ENCODE measurements around the gene CHST9. TPM values are rescaled to one million over a fixed set of nuclear protein-coding genes. Genes with fewer than 3 reads are reported as not detected.

Gene CHST9
- total and polyA plus RNA-seq, 2 experiments from 2014 or later = 9.8 to 32.7 TPM

DNA sequence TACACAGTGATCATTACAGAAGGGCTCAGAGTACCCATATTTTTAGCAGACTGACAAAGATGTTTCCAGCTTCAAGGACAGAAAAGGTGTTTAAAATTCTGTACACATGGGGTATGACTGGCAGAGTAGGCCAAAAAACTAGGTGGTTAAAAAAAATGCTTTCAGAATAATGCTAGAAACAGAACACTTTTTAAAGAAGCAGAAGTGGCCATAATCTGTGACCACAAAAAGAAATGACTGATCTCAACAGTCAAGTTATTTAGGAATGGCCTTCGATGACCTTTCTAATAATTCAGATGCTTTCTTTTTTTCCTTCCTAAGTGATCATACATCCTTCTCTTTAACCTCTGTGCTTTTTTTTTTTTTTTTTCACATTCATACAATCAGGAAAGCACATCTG lies 315.5 kb downstream of the CHST9 start:
- H3K27me3 ChIP-seq = peaks cover 5% of the 10 kb centered on the region
- H3K79me2 ChIP-seq = no peaks in the 10 kb centered on the region
- H3K4me3 ChIP-seq = no peak overlapping the region
- no peaks in the 10 kb centered on the region for H3K9me2 ChIP-seq (replicated peaks; ENCODE audit: insufficient read depth)
- H2AFZ ChIP-seq = no peak overlapping the region
- WGBS (ENCODE audit: low lambda C conversion rate, missing lambda C conversion rate) = 100% methylated on average over 1 of the region's 1 CpG
- TF ChIP-seq, protein P1, sequence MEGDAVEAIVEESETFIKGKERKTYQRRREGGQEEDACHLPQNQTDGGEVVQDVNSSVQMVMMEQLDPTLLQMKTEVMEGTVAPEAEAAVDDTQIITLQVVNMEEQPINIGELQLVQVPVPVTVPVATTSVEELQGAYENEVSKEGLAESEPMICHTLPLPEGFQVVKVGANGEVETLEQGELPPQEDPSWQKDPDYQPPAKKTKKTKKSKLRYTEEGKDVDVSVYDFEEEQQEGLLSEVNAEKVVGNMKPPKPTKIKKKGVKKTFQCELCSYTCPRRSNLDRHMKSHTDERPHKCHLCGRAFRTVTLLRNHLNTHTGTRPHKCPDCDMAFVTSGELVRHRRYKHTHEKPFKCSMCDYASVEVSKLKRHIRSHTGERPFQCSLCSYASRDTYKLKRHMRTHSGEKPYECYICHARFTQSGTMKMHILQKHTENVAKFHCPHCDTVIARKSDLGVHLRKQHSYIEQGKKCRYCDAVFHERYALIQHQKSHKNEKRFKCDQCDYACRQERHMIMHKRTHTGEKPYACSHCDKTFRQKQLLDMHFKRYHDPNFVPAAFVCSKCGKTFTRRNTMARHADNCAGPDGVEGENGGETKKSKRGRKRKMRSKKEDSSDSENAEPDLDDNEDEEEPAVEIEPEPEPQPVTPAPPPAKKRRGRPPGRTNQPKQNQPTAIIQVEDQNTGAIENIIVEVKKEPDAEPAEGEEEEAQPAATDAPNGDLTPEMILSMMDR (IDR thresholded peaks at IDR 0.05; ENCODE audit: poor library complexity) = no peak
- no peak for TF ChIP-seq EZH2phosphoT487 (IDR thresholded peaks at IDR 0.05; ENCODE audit: low read depth, severe bottlenecking, unreplicated experiment)
- no peak for TF ChIP-seq EZH2 (IDR thresholded peaks at IDR 0.05; ENCODE audit: borderline replicate concordance)
- H3K4me1 ChIP-seq (ENCODE audit: insufficient read depth) = peaks cover 7% of the 10 kb centered on the region
- no peaks in the 10 kb centered on the region for H3K9me3 ChIP-seq (ENCODE audit: low read depth)
- no peaks in the 10 kb centered on the region for H4K20me1 ChIP-seq (ENCODE audit: insufficient read depth, poor library complexity, severe bottlenecking)
- DNase-seq (ENCODE audit: low spot score) = no peak
- no peak overlapping the region for H3K4me2 ChIP-seq
- no peaks in the 10 kb centered on the region for H3K36me3 ChIP-seq (replicated peaks; ENCODE audit: insufficient read depth, low read depth)
- H3K27ac ChIP-seq = no peak overlapping the region

DNA sequence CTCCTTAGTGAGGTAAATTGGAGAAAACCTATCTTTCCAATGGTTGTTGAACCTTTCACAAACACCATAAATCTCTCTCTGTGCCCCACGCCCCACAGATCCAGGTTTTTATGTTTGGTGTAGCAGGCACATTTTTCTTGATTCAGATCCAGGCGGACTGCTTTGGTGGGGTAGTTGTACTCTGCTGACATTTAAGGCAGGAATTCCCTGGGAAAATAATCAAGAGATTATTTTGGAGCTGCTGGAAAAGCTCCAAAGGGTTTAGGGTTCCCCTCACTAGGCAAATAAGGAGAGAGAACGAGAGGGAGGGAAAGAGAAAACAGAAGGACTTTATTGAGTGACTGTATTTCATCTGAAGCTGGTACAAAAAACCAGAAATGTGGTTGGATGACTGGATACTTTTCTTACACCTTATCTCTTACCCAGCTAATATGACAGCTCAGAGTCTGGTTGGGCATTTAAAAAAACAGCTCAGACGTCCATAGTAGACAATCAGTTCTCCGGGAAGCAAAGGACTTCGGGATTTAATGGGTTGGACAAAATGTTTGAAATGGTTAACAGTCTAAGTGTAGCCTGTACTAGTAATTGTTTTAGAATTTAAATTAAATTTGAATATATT lies 316.0 kb downstream of the CHST9 start:
- no peak overlapping the region for H3K27ac ChIP-seq
- peak overlapping the region; percentile 1 for H2AFZ ChIP-seq
- H3K79me2 ChIP-seq = no peaks in the 10 kb centered on the region
- 49% methylated on average over 6 of the region's 6 CpGs for WGBS (ENCODE audit: low lambda C conversion rate, missing lambda C conversion rate)
- H3K4me3 ChIP-seq = no peak overlapping the region
- no peaks in the 10 kb centered on the region for H3K9me3 ChIP-seq (ENCODE audit: low read depth)
- no peaks in the 10 kb centered on the region for H3K36me3 ChIP-seq (replicated peaks; ENCODE audit: insufficient read depth, low read depth)
- H3K4me1 ChIP-seq (ENCODE audit: insufficient read depth) = peaks cover 7% of the 10 kb centered on the region
- no peaks in the 10 kb centered on the region for H4K20me1 ChIP-seq (ENCODE audit: insufficient read depth, poor library complexity, severe bottlenecking)
- no peak for TF ChIP-seq EZH2 (IDR thresholded peaks at IDR 0.05; ENCODE audit: borderline replicate concordance)
- DNase-seq (ENCODE audit: low spot score) = no peak
- no peaks in the 10 kb centered on the region for H3K9me2 ChIP-seq (replicated peaks; ENCODE audit: insufficient read depth)
- peak overlapping the region; percentile 16 for H3K4me2 ChIP-seq
- peaks cover 7% of the 10 kb centered on the region for H3K27me3 ChIP-seq

DNA sequence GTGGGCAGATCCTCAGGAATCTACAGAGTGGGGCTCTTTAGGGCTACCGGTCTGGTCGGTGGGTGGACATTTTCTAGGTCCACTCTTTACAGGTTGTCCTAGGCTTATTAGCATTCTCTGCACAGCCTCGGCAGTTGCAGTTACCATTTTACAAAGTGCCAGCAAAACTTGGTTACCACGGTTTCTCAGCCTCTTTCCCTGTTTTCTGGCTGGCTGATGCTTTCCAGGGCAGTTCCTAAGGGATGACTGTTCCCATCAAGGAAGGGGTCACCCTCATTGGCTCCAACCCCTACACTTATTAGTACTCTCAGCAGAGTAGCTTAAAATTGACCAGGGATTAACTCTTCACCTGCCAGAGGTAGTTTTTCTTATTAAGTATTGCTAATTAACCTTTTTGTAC lies 317.6 kb downstream of the CHST9 start:
- H4K20me1 ChIP-seq (ENCODE audit: insufficient read depth, poor library complexity, severe bottlenecking) = no peaks in the 10 kb centered on the region
- H3K27ac ChIP-seq = no peak overlapping the region
- TF ChIP-seq, protein P1 (IDR thresholded peaks at IDR 0.05; ENCODE audit: poor library complexity) = no peak
- TF ChIP-seq EZH2phosphoT487 (IDR thresholded peaks at IDR 0.05; ENCODE audit: low read depth, severe bottlenecking, unreplicated experiment) (no peak), EZH2 (IDR thresholded peaks at IDR 0.05; ENCODE audit: borderline replicate concordance) (no peak)
- no peaks in the 10 kb centered on the region for H3K79me2 ChIP-seq
- H3K4me3 ChIP-seq = no peak overlapping the region
- no peak overlapping the region for H3K4me2 ChIP-seq
- no peaks in the 10 kb centered on the region for H3K9me2 ChIP-seq (replicated peaks; ENCODE audit: insufficient read depth)
- DNase-seq (ENCODE audit: low spot score) = no peak
- peaks cover 12% of the 10 kb centered on the region for H3K27me3 ChIP-seq
- H2AFZ ChIP-seq = no peak overlapping the region
- WGBS (ENCODE audit: low lambda C conversion rate, missing lambda C conversion rate) = 75% methylated on average over 4 of the region's 4 CpGs
- H3K9me3 ChIP-seq (ENCODE audit: low read depth) = no peaks in the 10 kb centered on the region
- H3K36me3 ChIP-seq (replicated peaks; ENCODE audit: insufficient read depth, low read depth) = no peaks in the 10 kb centered on the region
- peaks cover 12% of the 10 kb centered on the region for H3K4me1 ChIP-seq (ENCODE audit: insufficient read depth)

DNA sequence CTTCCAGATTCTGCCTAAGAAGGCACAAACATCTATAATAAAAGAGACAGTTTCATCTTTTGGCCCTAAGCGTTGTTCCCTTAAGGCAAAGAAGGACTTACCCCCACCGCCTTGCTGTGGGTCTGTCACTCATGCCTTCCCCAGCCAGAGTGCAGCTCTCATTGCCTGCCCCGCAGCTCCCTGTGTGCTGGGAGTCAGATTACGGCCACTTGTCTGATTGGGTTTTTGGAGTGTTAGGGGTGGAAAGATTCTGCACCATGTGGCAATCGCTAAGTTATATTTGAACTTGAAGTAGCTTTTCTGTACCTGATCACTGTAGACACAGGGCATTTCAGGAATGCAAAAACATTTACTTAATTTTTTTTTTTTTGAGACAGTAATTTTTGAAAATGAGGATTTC lies 319.6 kb downstream of the CHST9 start, which contains the start of gene AQP4:
Gene AQP4, minus strand, starts transcription at position 151 of the 400 bp plus-strand sequence. Its CDS starts 18 bp downstream, at position 133.
- Histone ChIP-seq H3K4me1 (ENCODE audit: insufficient read depth) (peaks cover 12% of the 10 kb centered on the region), H2AFZ (no peak within 1 kb of the TSS), H3K9me3 (ENCODE audit: low read depth) (no peaks in the 10 kb centered on the region), H3K27me3 (peaks cover 16% of the 10 kb centered on the region), H4K20me1 (ENCODE audit: insufficient read depth, poor library complexity, severe bottlenecking) (no peaks in the 10 kb centered on the region), H3K36me3 (replicated peaks; ENCODE audit: insufficient read depth, low read depth) (no peaks in the 10 kb centered on the region), H3K4me2 (no peak within 1 kb of the TSS), H3K27ac (no peak within 1 kb of the TSS), H3K79me2 (no peaks in the 10 kb centered on the region), H3K9me2 (replicated peaks; ENCODE audit: insufficient read depth) (no peaks in the 10 kb centered on the region), H3K4me3 (no peak within 1 kb of the TSS)
- 34% methylated on average over 5 of the region's 5 CpGs for WGBS (ENCODE audit: low lambda C conversion rate, missing lambda C conversion rate)
- no peak for TF ChIP-seq EZH2 (IDR thresholded peaks at IDR 0.05; ENCODE audit: borderline replicate concordance)
- TF ChIP-seq, protein P1 (IDR thresholded peaks at IDR 0.05; ENCODE audit: poor library complexity) = no peak
- TF ChIP-seq EZH2phosphoT487 (IDR thresholded peaks at IDR 0.05; ENCODE audit: low read depth, severe bottlenecking, unreplicated experiment) = no peak
- no peak for DNase-seq (ENCODE audit: low spot score)

Measured in hepatocyte (in vitro differentiated cells).